NOMO-1 treated with DMSO at 0.1 percent for 48 hours (cell line): ENCODE measurements around the gene MSMP.

Experiments used
- DNase-seq: peaks from one replicate; lab custom pipeline; 2025; ENCODE audit not compliant: unreplicated experiment; lab: John Stamatoyannopoulos, UW

The MSMP gene

GRCh38 chr9:35771534-35771933 is 17.5 kb upstream of the MSMP start:
- DNase-seq = no peak

- DNase-seq = no peak
Observed at GRCh38 chr9:35771075-35771433, 17.0 kb upstream of the MSMP start.

DNA sequence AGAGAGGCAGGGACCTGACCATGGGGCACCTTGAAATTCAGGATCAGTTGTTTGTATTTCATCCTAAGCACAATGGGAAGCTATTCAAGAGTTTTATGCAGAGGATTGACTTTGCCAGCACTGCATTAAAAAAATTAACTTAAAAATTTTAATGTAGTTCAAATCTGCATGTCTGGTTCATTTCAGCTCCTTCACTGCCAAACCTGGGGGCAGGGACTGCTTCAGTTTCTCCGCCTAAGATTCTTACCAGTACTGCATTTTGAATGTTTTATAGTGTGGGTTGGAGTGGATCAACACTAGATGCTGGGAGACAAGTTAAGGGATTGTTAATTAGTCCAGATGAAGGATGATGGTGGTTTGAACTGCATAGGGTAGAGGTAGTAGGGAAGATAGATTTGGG is 15.7 kb upstream of the MSMP start:
- DNase-seq = no peak

GRCh38 chr9:35767458-35767857 is 13.4 kb upstream of the MSMP start:
- no peak for DNase-seq

DNA sequence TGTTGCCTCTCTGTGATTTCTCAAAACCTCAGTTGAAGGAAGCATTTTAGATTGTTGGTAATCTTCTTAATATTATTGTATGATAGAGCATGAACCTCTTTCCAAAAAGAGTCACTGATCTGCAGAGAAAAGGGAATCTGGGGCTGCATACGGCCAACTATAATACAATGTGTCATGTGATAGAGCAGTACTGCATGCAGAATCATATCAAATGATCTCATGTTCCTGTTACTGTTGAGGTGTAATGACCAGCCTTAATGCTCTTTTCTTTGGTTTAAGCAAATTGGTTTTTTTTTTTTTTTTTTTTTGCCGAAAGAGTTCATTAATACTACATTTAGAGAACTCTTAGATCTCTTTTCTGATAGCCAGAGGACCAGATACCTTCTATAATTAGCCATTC is 12.9 kb upstream of the MSMP start:
- no peak for DNase-seq

DNA sequence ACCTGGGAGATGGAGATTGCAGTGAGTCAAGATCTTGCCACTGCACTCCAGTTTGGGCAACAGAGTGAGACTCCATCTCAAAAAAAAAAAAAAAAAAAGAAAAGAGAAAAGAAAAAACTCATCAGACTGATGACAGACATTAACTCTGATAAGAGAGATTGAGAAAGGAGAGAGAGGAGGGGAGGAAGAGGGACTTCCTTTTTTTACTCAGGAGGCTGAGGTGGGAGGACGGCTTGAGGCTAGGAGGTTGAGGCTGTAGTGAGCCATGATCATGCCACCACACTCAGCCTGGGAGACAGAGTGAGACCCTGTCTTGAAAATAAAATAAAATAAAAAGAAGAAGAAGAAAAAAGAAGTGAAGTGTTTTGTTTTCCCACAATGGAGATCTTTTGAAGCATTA is 9.7 kb upstream of the MSMP start:
- DNase-seq = no peak

DNA sequence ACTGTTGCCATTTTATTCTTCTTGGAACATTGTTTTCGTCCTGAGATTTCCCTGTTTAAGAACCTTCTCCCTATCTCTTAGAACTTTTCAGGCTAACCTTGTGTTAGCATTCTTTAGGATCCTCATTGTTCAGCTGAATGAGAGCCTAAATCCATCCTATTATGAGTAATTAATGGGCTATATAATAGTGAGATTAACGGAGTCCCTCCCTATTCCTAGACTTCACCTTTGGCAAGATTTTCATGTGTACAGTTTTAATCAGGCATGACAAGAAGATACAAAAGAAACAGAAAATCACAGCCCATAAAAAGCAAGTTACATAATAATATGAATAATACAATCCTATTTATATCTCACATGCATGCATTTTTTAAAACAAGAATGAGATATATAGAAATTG is 9.1 kb upstream of the MSMP start:
- no peak for DNase-seq

DNA sequence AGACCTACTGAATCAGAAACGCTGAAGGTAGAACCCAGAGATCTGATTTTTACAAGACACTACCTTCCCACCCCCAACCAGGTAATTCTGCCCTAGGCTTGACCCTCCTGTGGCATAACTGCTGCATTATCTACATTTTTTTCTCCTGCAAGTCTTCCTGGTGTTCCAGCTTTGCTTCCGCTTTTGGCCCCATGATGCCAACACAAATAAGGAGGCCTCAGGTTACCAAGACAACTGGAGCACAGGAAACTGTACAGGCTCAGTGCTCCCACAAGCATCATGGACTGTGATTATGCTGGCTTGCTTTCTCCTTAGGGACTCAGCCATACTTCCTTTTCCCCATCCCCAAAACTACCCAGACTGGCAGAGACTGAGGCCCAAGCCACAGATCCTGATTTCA is 6.6 kb upstream of the MSMP start:
- DNase-seq = no peak

DNA sequence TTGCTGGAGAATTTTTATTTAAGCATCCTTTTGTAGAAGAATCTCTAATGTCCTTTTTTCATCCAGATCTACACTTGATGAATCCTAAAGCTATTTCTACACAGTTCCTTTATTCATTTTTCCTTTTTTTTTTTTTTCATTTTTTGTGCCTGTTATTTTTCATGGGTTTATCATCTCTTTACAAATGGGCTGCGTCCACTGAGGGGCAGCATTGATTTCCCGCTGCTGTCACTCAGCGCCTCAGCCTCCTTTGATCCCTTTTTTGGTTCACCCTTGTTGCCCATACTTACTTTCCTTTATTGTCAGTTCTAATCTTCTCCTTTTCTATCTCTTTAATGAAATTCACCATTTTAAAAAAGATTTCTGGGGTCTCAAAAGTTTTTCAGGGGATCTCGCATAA is 5.7 kb upstream of the MSMP start:
- no peak for DNase-seq

DNA sequence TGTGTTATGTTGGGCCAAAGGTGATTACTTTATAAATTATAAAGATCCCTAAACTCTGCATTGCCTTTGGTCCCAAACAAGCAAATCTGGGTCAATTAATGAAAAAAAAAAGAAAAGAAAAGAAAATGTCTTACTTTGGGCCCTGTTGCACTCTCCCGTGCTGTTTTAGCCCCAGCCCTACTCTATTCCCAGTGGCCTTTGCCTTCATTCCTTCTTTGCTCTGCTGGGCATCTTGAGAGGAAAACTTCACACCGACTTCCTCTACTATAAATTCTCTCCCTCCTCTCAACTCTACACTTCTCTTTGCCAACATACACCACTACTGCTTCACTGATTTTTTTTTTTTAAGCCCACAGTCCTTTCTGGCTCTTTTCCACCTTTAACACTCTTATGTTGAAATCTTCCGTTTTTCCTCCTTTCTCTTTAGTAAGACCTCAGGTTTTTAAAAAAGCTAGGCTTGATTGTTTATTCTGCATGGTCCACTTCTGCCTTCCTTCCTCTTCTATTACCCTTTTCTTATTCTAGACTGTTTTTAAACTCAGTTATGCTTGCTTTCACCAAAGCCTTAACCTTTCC is 4.5 kb upstream of the MSMP start:
- DNase-seq = peak; percentile 40

GRCh38 chr9:35757892-35758275 is 3.8 kb upstream of the MSMP start:
- no peak for DNase-seq

- peak; percentile 51 for DNase-seq
Observed at GRCh38 chr9:35757226-35757891, 3.3 kb upstream of the MSMP start.

- peak; percentile 73 for DNase-seq
Observed at GRCh38 chr9:35756275-35757225, 2.5 kb upstream of the MSMP start.

DNA sequence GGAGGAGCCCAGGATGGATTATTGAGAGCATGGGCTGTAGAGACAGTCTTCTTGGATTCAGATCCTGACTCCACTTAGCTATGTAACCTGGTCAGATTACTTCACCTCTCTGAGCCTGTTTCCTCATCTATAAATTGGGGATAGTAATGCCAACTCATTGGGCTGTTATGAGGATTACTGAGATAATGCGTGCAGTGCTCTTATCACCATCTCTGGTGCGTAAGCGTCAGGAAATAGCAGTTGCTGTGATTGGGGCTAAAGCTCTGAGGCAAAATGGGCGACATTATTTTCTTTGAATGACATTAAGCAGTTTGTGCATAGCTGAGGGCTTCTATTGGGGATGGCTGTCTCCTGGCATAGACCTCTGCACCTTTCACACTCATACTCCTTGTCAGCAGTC is 995 bp upstream of the MSMP start:
- no peak for DNase-seq

GRCh38 chr9:35753466-35753865 is 610 bp downstream of the MSMP start:
- no peak for DNase-seq

- DNase-seq = no peak
Observed at GRCh38 chr9:35750256-35750531, 3.9 kb downstream of the MSMP start.

DNA sequence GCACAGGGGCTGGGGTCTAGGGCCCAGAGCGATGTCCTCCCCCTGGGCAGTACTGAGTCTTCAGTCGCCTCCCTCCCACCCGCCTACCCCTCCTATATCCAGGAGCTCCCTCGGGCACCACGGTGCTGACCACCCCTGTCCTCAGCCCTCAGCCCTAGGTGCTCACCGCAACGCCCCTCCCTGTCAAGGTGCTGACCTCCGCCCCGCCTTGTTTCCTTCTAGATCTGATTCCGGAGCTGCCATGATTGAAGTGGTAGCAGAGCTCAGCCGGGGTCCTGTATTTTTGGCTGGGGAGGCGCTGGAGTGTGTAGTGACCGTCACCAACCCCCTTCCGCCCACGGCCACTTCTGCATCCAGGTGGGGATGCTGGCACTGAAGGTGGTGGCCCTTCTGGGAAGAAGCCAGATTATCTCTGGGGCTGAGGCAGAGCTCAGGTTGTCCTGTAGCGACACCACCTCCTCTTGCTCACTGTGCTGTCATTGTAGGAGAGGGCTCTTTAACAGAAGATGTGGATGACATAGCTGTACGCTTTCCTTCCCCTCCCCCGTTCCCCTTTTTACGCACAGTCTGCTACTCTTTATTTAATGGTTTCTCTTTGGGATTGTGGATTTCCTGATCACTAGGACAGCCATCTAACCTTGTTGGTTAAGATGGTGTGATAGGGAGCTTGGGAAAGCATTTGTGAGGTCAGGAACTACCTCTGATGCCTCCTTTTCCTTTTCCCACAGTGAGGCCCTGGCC is 4.4 kb downstream of the MSMP start:
- DNase-seq = peak; percentile 42

GRCh38 chr9:35748858-35749514 is 5.1 kb downstream of the MSMP start, which contains the start of the genes GBA2 and RGP1:
GBA2 (minus strand) TSS chr9:35749228; CDS start chr9:35748704, 524 bp downstream.
RGP1 (plus strand) TSS chr9:35749287; CDS start chr9:35749756, 469 bp downstream.
- peak; percentile 79 for DNase-seq

DNA sequence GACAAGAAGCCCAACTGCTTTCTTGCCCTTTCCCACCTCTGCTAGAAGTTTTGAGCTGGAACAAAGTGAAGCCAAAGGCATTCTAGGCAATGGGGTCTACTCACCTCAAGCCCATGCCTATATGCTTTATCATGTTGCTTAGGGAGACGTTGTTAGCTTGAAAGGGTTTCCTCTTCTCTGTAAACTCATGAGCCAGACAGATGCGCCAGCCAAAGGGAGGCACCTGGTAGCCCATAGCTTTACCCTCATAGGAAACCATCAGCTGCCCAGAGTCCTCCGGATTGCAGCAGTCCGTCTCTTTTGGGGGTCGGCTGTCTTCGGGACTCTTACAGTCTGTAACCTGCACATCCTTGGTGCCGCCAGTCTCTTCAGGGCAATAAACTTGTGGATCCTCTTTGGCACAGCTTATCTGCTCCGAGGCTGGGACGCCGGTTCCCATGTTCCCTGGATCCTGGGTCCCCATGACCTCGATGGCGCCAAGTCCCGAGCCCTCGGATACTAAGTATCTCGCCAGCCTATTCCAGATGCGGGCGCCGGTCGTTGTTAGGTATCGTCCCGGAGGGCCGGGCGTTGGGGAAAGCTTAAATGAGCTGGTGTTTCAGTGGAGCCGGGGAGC is 5.7 kb downstream of the MSMP start:
- DNase-seq = no peak

DNA sequence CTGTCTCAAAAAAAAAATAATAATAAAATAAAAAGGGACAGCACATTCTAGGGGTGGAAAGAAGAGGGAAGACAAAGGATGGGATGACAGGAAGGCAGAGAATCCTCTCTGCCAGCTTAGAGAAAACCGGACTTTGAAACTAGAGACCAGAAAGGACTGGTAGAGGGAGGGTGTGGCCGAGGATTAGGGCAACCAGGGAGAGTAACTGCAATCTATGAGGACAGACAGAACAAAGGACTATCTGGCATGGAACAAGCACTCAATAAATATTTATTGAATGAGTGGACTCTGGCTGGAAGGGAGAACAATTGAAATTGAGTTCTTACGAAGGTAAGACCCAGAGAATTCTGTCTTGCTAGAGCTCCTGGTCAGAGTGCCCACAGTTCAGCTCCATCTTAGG is 7.5 kb downstream of the MSMP start:
- DNase-seq = no peak

- no peak for DNase-seq
Observed at GRCh38 chr9:35745569-35745968, 8.5 kb downstream of the MSMP start.
